Heart left ventricle (tissue), 13 donors: ENCODE results near the gene RAB11FIP5.
"Not testable (repeated sequence)": the region's sequence is repeated elsewhere in the genome, so short reads cannot be mapped to it uniquely, and the experiment has no call there.

Source experiments
- CTCF ChIP-seq, 12 donors: fragments of 200-600 bp; sonication (generic) in 4 of 12; IDR thresholded peaks; one replicate each; pipeline versions ENCODE4 v1.5.0 to v1.8.0; 2018 to 2022; ENCODE audit warnings: antibody characterized with exemption in 12 of 12, mild to moderate bottlenecking in 5 of 12
- POLR2A ChIP-seq, 2 donors: fragments of 450-650 bp; IDR thresholded peaks; one replicate each; pipeline ENCODE4 v1.6.1; 2017; ENCODE audit warnings: antibody characterized with exemption in 2 of 2, mild to moderate bottlenecking in 2 of 2, moderate library complexity in 2 of 2
- donor health status: ischemic (EF 13 %, LVEDD 7.1; RV severe dilation, severe dysfunction).
- donor health status: DM: no; HTN: yes; CAD: no.
- donor health status: DM: no; HTN: no; CAD: no.
- donor health status: ischemic (EF 25% LVEDD 6.9; RV normal size, moderate dysfunction).
- donor health status: ischemic (EF 25% LVEDD 5.7; RV mildly dilated, moderate dysfunction).
- donor health status: ischemic (EF 35%, LVEDD 5.7; RV mildly dilated, moderate dysfunction).
- donor health status: nonischemic (EF 11% LVEDD 7.7; RV severe dilation, severe dysfunction).
- donor health status: DM: yes; HTN: yes; CAD: no.
- donor health status: PGD.
- donor health status: ischemic (EF 29% LVEDD 5.4; RV normal size, mild dysfunction).
- donor health status: nonischemic (EF 23%, LVEDD 6.1; RV moderate dilation, normal function).

GRCh38 chr2:73093601-73094218 lies 19.0 kb downstream of the RAB11FIP5 start:
- TF ChIP-seq CTCF, POLR2A (IDR thresholded peaks at IDR 0.05): not testable (repeated sequence)
